Vagina (tissue), 2 donors: ENCODE results near the gene TPRG1L. TPM values are rescaled to one million over a fixed set of nuclear protein-coding genes. Genes with fewer than 3 reads are reported as not detected.

Experiments used
- DNase-seq, 2 donors: peaks; one replicate each; pipeline ENCODE4 v3.0.0-alpha.2; 2017; ENCODE audit errors: extremely low spot score in 2 of 2
- H3K27ac ChIP-seq: fragments of 200-600 bp; sonication (generic); one replicate; pipeline ENCODE4 v1.5.1; 2019
- H3K27me3 ChIP-seq: fragments of 200-600 bp; sonication (generic); one replicate; pipeline ENCODE4 v1.5.1; 2019
- H3K36me3 ChIP-seq, 2 donors: fragments of 200-600 bp; sonication (generic); one replicate each; pipeline ENCODE4 v1.5.1; 2017 to 2019
- H3K4me1 ChIP-seq: fragments of 200-600 bp; sonication (generic); one replicate; pipeline ENCODE4 v1.5.1; 2019
- H3K4me3 ChIP-seq, 2 donors: fragments of 200-600 bp; sonication (generic); 1 replicate in 1 of 2; 2 replicates in 1 of 2; pipeline ENCODE4 v1.5.1; 2016 to 2019
- H3K9me3 ChIP-seq: fragments of 200-600 bp; sonication (generic); one replicate; pipeline ENCODE4 v1.5.1; 2019
- POLR2A ChIP-seq, 2 donors: fragments of 450-650 bp; IDR thresholded peaks; one replicate each; pipeline ENCODE4 v1.6.1; 2017; ENCODE audit warnings: antibody characterized with exemption in 2 of 2, mild to moderate bottlenecking in 2 of 2, moderate library complexity in 2 of 2
- POLR2AphosphoS5 ChIP-seq, 2 donors: sonication (generic); formaldehyde crosslinking; IDR thresholded peaks; one replicate each; pipeline ENCODE4 v1.9.0; 2017; ENCODE audit warnings: antibody characterized with exemption in 2 of 2, mild to moderate bottlenecking in 2 of 2, low read depth in 1 of 2; ENCODE audit not compliant: insufficient read depth in 1 of 2
- intact Hi-C: fragments of 100-400 bp; cut with DNase I; formaldehyde crosslinking; loops from one replicate; pipeline ENCODE4 v1.15.1; 2023
- total RNA-seq: library from RNA; depleted of rRNA; stranded (reverse); fragments of >200 nt; gene quantifications from one replicate; pipeline ENCODE4 v1.2.3, GENCODE V29; 2016
- TF ChIP-seq, protein P1 (sequence below), 3 experiments: fragments of 450-650 bp in 2 of 3; fragments of 200-600 bp in 1 of 3; sonication (generic) in 1 of 3; IDR thresholded peaks; one replicate each; pipeline ENCODE4 v1.5.1; 2017 to 2019; ENCODE audit warnings: antibody characterized with exemption in 3 of 3, mild to moderate bottlenecking in 2 of 3, moderate library complexity in 2 of 3

The TPRG1L gene
- total RNA-seq, 1 donor from 2014 or later = 44.9 TPM

DNA sequence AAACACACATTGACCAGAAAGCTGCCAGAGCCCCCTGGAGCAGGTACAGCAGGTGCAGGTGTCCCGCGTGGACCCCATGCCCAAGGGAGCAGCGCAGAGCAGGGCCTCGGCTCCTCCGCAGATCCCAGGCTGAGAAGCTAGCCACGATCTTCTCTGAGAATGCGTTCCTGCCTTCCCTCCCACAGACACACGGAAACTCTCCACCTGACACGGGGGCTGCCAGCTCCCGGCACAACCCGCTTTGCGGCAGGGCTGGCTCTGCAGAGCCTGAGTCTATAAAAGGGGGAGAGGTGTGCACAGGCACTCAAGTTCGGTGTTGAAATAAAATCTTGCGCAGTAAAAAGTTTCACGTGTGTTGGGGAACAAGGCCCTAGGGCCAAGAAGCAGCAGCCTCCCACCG is 23.1 kb upstream of the TPRG1L start:
- Histone ChIP-seq H3K9me3 (no peaks in the 10 kb centered on the region), H3K27me3 (no peaks in the 10 kb centered on the region), H3K4me1 (peaks cover 15% of the 10 kb centered on the region), H3K4me3 (no peak overlapping the region), H3K27ac (no peak overlapping the region), H3K36me3 (no peaks in the 10 kb centered on the region)
- no peak for DNase-seq
- intact Hi-C loops = no loop called here
- TF ChIP-seq POLR2AphosphoS5 (IDR thresholded peaks at IDR 0.05; ENCODE audit: insufficient read depth in 1 of 2, low read depth in 1 of 2) = no peak
- TF ChIP-seq, protein P1, sequence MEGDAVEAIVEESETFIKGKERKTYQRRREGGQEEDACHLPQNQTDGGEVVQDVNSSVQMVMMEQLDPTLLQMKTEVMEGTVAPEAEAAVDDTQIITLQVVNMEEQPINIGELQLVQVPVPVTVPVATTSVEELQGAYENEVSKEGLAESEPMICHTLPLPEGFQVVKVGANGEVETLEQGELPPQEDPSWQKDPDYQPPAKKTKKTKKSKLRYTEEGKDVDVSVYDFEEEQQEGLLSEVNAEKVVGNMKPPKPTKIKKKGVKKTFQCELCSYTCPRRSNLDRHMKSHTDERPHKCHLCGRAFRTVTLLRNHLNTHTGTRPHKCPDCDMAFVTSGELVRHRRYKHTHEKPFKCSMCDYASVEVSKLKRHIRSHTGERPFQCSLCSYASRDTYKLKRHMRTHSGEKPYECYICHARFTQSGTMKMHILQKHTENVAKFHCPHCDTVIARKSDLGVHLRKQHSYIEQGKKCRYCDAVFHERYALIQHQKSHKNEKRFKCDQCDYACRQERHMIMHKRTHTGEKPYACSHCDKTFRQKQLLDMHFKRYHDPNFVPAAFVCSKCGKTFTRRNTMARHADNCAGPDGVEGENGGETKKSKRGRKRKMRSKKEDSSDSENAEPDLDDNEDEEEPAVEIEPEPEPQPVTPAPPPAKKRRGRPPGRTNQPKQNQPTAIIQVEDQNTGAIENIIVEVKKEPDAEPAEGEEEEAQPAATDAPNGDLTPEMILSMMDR (IDR thresholded peaks at IDR 0.05) = no peak
- no peak for TF ChIP-seq POLR2A (IDR thresholded peaks at IDR 0.05)

DNA sequence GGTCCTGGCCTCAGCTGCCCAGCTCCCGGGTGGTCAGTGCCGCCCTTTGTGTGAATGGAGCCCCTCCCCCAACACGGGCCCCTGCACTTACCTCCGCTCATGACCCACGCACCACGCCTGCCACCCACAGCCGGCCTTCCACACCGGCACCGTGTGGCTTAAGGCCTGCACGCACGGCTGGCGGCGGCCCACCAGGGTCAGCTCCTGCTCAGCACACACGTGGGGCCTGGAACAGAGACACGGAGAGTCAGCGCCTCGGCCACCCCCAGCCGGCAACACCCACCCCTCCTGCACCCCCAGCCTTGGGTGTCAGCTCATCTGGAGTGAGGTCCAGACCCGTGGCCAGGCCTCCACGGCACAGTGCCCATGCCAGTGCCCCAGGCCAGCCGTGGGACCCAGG is 22.4 kb upstream of the TPRG1L start:
- TF ChIP-seq POLR2A (IDR thresholded peaks at IDR 0.05) = no peak
- TF ChIP-seq, protein P1 (IDR thresholded peaks at IDR 0.05) = no peak
- no peak for TF ChIP-seq POLR2AphosphoS5 (IDR thresholded peaks at IDR 0.05; ENCODE audit: insufficient read depth in 1 of 2, low read depth in 1 of 2)
- H3K27ac ChIP-seq = no peak overlapping the region
- DNase-seq = no peak
- H3K9me3 ChIP-seq = no peaks in the 10 kb centered on the region
- H3K4me3 ChIP-seq = no peak overlapping the region
- no peaks in the 10 kb centered on the region for H3K27me3 ChIP-seq
- peaks cover 15% of the 10 kb centered on the region for H3K4me1 ChIP-seq
- intact Hi-C loops = no loop called here
- no peaks in the 10 kb centered on the region for H3K36me3 ChIP-seq

DNA sequence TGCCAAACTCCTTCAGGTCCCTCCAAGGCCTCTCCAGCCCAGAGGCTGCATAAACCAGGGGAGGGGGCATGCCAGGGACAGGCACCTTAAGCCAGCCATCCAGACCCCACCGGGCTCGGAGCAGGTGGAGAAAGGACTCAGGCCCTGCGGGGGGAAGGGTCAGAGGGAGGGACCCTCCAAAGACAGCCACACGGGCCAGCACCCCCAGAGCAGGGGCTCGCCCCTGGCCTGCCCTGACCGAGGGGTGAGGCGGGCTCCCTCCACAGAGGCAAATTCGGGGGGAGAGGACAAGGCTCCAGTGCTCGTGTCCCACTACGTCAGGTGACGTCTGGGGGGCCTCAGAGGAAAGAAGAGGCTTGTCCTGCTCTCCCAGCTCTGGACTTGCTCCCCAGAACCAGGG is 21.7 kb upstream of the TPRG1L start:
- Histone ChIP-seq H3K4me3 (no peak overlapping the region), H3K27ac (no peak overlapping the region), H3K4me1 (peaks cover 10% of the 10 kb centered on the region), H3K9me3 (no peaks in the 10 kb centered on the region), H3K27me3 (no peaks in the 10 kb centered on the region), H3K36me3 (no peaks in the 10 kb centered on the region)
- intact Hi-C loops = no loop called here
- no peak for TF ChIP-seq POLR2A (IDR thresholded peaks at IDR 0.05)
- TF ChIP-seq POLR2AphosphoS5 (IDR thresholded peaks at IDR 0.05; ENCODE audit: insufficient read depth in 1 of 2, low read depth in 1 of 2) = no peak
- TF ChIP-seq, protein P1 (IDR thresholded peaks at IDR 0.05) = no peak
- DNase-seq = no peak

DNA sequence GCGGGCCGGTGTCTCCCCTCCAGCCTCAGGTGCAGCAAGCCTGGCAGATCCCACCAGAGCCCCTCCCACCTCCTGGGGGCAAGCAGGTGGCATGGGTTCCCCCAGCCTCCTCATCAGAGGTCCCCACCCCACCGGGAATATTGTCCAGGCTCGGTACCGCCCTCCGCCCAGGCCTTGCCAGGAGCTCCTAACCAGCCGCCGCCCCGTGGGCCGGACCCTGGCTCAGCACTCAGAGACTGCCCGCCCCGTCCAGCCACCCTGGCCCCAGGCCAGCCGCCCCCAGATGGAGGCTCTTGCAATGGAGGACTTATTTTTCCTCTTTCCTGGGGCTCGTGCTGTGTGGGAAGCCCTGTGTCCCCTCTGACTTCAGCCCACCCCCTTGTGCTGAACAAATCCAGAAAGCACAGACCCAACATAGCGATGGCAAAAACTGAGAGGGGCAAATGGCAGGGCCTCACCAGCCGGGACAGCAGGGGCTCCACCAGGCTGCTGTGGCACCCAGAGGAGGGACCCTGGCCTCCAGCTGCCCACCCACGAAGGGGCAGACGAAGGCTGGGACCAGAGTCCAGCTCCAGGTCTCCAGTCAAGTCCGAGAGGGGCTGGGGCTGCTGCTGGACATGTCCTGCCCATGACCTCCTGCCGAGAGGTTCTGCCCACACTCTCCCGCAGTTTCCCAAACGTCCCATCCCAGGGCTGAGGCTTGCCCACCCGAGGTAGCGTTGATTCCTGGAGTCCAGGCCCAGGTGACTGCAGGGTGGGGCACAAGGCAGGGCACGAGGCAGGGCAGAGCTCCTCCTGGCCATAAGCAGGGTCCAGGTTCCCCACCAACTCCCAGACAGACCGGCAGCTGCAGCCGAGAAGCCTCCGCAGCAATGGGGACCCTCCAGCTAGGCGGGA is 21.0 kb upstream of the TPRG1L start:
- H3K9me3 ChIP-seq = no peaks in the 10 kb centered on the region
- H3K36me3 ChIP-seq = no peaks in the 10 kb centered on the region
- H3K27ac ChIP-seq = no peak overlapping the region
- H3K4me3 ChIP-seq = no peak overlapping the region
- DNase-seq = no peak
- TF ChIP-seq, protein P1 (IDR thresholded peaks at IDR 0.05) = no peak
- TF ChIP-seq POLR2A (IDR thresholded peaks at IDR 0.05) = no peak
- no peak for TF ChIP-seq POLR2AphosphoS5 (IDR thresholded peaks at IDR 0.05; ENCODE audit: insufficient read depth in 1 of 2, low read depth in 1 of 2)
- H3K4me1 ChIP-seq = peaks cover 3% of the 10 kb centered on the region
- H3K27me3 ChIP-seq = no peaks in the 10 kb centered on the region
- intact Hi-C loops = no loop called here

DNA sequence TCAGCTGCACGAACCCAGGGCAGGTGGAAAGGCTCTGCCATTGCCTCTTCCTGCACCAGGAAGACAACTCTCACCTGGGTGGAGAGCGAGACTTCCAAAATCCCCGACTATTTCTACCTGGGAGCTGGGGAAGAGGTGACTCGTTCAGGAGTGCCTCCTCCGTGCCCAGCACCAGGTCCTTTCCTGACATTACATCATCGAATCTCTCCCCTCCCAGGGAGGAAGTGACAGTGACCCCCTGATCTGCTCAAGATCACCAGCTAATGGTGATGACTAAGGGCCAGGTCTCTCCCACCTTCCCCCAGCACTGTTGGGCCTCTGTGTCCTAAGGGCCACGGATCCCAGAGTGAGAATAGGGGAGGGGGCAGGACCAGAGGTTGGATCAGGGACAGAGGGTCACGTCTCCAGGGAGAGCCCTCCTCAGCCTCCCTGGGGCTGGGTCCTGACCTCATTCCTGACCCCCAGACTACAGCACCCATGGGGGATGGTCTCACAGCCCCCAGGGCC is 20.3 kb upstream of the TPRG1L start:
- no peak overlapping the region for H3K4me3 ChIP-seq
- TF ChIP-seq POLR2AphosphoS5 (IDR thresholded peaks at IDR 0.05; ENCODE audit: insufficient read depth in 1 of 2, low read depth in 1 of 2) (no peak), POLR2A (IDR thresholded peaks at IDR 0.05) (no peak)
- TF ChIP-seq, protein P1 (IDR thresholded peaks at IDR 0.05) = no peak
- peaks cover 7% of the 10 kb centered on the region for H3K4me1 ChIP-seq
- no peaks in the 10 kb centered on the region for H3K36me3 ChIP-seq
- no peak overlapping the region for H3K27ac ChIP-seq
- H3K27me3 ChIP-seq = no peaks in the 10 kb centered on the region
- no peaks in the 10 kb centered on the region for H3K9me3 ChIP-seq
- DNase-seq = no peak
- intact Hi-C loops = no loop called here
